ENCODE data around the gene PSMB7. TPM values are rescaled to one million over a fixed set of nuclear protein-coding genes. Genes with fewer than 3 reads are reported as not detected.

The PSMB7 gene
- total and polyA plus RNA-seq, 2 donors (not counting 1 experiment from before 2014, with no cell fraction given): 69.5 to 73.1 TPM

GRCh38 chr9:124330011-124330697 lies 85.1 kb downstream of the PSMB7 start:
- H3K27ac Mint-ChIP-seq: no peak overlapping the region

GRCh38 chr9:124329206-124329792 lies 85.9 kb downstream of the PSMB7 start:
- no peak overlapping the region for H3K4me2 ChIP-seq (replicated peaks; ENCODE audit: low read depth, low read length, poor library complexity, severe bottlenecking)
- ATAC-seq (ENCODE audit: low read depth) (no peak), DNase-seq (no peak)
- H3K4me3 ChIP-seq (ENCODE audit: control extremely low read depth in 1 of 5, extremely low read depth in 1 of 5, insufficient read depth in 1 of 5, low read depth in 2 of 5, low read length in 4 of 5): no peak overlapping the region
- H3K27me3 ChIP-seq (replicated peaks in 1 of 4; ENCODE audit: control extremely low read depth in 1 of 4, control insufficient read depth in 3 of 4, insufficient read depth in 4 of 4, low read length in 3 of 4): no peaks in the 10 kb centered on the region
- Mint-ChIP-seq H3K4me1 (peaks cover 17% of the 10 kb centered on the region), H3K27ac (no peak overlapping the region), H3K4me3 (no peak overlapping the region), H3K27me3 (no peaks in the 10 kb centered on the region), H3K9me3 (ENCODE audit: insufficient read depth) (no peaks in the 10 kb centered on the region)
- intact Hi-C loops (cut with micrococcal nuclease): no loop called here
- no peaks in the 10 kb centered on the region for H3K79me2 ChIP-seq (ENCODE audit: control insufficient read depth, insufficient read depth, low read length)
- no peaks in the 10 kb centered on the region for H4K20me1 ChIP-seq (ENCODE audit: control insufficient read depth, insufficient read depth, low read length, poor library complexity, severe bottlenecking)
- POLR2A ChIA-PET: no interaction called here
- H3K9me3 ChIP-seq (ENCODE audit: control extremely low read depth in 1 of 3, control insufficient read depth in 2 of 3, insufficient read depth in 1 of 3, low read length in 2 of 3): no peaks in the 10 kb centered on the region
- no peak overlapping the region for H2AFZ ChIP-seq (ENCODE audit: insufficient read depth, low read depth, low read length, poor library complexity, severe bottlenecking)
- no peak overlapping the region for H3K27ac ChIP-seq (ENCODE audit: low read length in 2 of 2)
- H3K36me3 ChIP-seq (replicated peaks in 1 of 2; ENCODE audit: control extremely low read depth in 1 of 2, control insufficient read depth in 1 of 2, extremely low read depth in 1 of 2, insufficient read depth in 2 of 2, low read length in 1 of 2): peaks cover 0 to 69% of the 10 kb centered on the region in 2 experiments
- CTCF ChIA-PET: no interaction called here
- H3K4me1 ChIP-seq (ENCODE audit: control insufficient read depth in 2 of 2, insufficient read depth in 2 of 2, low read length in 2 of 2): peaks cover 0 to 17% of the 10 kb centered on the region in 2 donors
- no peak overlapping the region for H3K9ac ChIP-seq (ENCODE audit: low read length)
- TF ChIP-seq EZH2 (IDR thresholded peaks at IDR 0.05; ENCODE audit: borderline replicate concordance, insufficient read depth, low read depth, low read length, poor library complexity, severe bottlenecking): no peak
- TF ChIP-seq, protein P1, sequence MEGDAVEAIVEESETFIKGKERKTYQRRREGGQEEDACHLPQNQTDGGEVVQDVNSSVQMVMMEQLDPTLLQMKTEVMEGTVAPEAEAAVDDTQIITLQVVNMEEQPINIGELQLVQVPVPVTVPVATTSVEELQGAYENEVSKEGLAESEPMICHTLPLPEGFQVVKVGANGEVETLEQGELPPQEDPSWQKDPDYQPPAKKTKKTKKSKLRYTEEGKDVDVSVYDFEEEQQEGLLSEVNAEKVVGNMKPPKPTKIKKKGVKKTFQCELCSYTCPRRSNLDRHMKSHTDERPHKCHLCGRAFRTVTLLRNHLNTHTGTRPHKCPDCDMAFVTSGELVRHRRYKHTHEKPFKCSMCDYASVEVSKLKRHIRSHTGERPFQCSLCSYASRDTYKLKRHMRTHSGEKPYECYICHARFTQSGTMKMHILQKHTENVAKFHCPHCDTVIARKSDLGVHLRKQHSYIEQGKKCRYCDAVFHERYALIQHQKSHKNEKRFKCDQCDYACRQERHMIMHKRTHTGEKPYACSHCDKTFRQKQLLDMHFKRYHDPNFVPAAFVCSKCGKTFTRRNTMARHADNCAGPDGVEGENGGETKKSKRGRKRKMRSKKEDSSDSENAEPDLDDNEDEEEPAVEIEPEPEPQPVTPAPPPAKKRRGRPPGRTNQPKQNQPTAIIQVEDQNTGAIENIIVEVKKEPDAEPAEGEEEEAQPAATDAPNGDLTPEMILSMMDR (IDR thresholded peaks at IDR 0.05): no peak
- WGBS (ENCODE audit: insufficient coverage): 91% methylated on average over 18 of the region's 19 CpGs

More at GRCh38 chr9:124330011-124330697, 85.1 kb downstream of the PSMB7 start:
- 96% methylated on average over 28 of the region's 29 CpGs for WGBS (ENCODE audit: insufficient coverage)
- ChIA-PET POLR2A (no interaction called here), CTCF (no interaction called here)
- Histone ChIP-seq H3K36me3 (replicated peaks in 1 of 2; ENCODE audit: control extremely low read depth in 1 of 2, control insufficient read depth in 1 of 2, extremely low read depth in 1 of 2, insufficient read depth in 2 of 2, low read length in 1 of 2) (peaks cover 0 to 76% of the 10 kb centered on the region in 2 experiments), H3K4me2 (replicated peaks; ENCODE audit: low read depth, low read length, poor library complexity, severe bottlenecking) (no peak overlapping the region), H2AFZ (ENCODE audit: insufficient read depth, low read depth, low read length, poor library complexity, severe bottlenecking) (no peak overlapping the region), H4K20me1 (ENCODE audit: control insufficient read depth, insufficient read depth, low read length, poor library complexity, severe bottlenecking) (no peaks in the 10 kb centered on the region), H3K79me2 (ENCODE audit: control insufficient read depth, insufficient read depth, low read length) (no peaks in the 10 kb centered on the region), H3K27ac (ENCODE audit: low read length in 2 of 2) (no peak overlapping the region), H3K9me3 (ENCODE audit: control extremely low read depth in 1 of 3, control insufficient read depth in 2 of 3, insufficient read depth in 1 of 3, low read length in 2 of 3) (no peaks in the 10 kb centered on the region), H3K27me3 (replicated peaks in 1 of 4; ENCODE audit: control extremely low read depth in 1 of 4, control insufficient read depth in 3 of 4, insufficient read depth in 4 of 4, low read length in 3 of 4) (no peaks in the 10 kb centered on the region), H3K4me1 (ENCODE audit: control insufficient read depth in 2 of 2, insufficient read depth in 2 of 2, low read length in 2 of 2) (peaks cover 0 to 10% of the 10 kb centered on the region in 2 donors), H3K4me3 (ENCODE audit: control extremely low read depth in 1 of 5, extremely low read depth in 1 of 5, insufficient read depth in 1 of 5, low read depth in 2 of 5, low read length in 4 of 5) (no peak overlapping the region), H3K9ac (ENCODE audit: low read length) (no peak overlapping the region)
- H3K4me1 Mint-ChIP-seq: peaks cover 9% of the 10 kb centered on the region
- DNase-seq (no peak), ATAC-seq (ENCODE audit: low read depth) (no peak)
- no peak overlapping the region for H3K4me3 Mint-ChIP-seq
- intact Hi-C loops (cut with micrococcal nuclease): no loop called here
- H3K27me3 Mint-ChIP-seq: no peaks in the 10 kb centered on the region
- H3K9me3 Mint-ChIP-seq (ENCODE audit: insufficient read depth): no peaks in the 10 kb centered on the region
- TF ChIP-seq, protein P1 (IDR thresholded peaks at IDR 0.05): no peak
- TF ChIP-seq EZH2 (IDR thresholded peaks at IDR 0.05; ENCODE audit: borderline replicate concordance, insufficient read depth, low read depth, low read length, poor library complexity, severe bottlenecking): no peak

Measured in B cell (primary cell).